Measurements from ENCODE around the gene CNKSR1.
"Not testable (repeated sequence)": the region's sequence is repeated elsewhere in the genome, so short reads cannot be mapped to it uniquely, and the experiment has no call there.

- TF ChIP-seq CTCF (conservative IDR thresholded peaks at IDR 0.05); ZFX (IDR thresholded peaks at IDR 0.05): not testable (repeated sequence)
Observed at GRCh38 chr1:26230682-26231081, 53.4 kb downstream of the CNKSR1 start.

All from C4-2B (cell line).